Left renal pelvis (tissue), 4 donors: Measurements from ENCODE around the gene GALNT2. TPM values are rescaled to one million over a fixed set of nuclear protein-coding genes. Genes with fewer than 3 reads are reported as not detected.

Experiments used
- DNase-seq, 4 donors: peaks; one replicate each; pipeline ENCODE4 v3.0.0-alpha.2; 2013; ENCODE audit warnings: low read depth in 4 of 4, low spot score in 3 of 4
- polyA plus RNA-seq, 4 donors: library from polyadenylated mRNA; unstranded; fragments of 120-200 nt; gene quantifications; one replicate each; pipeline ENCODE4 v1.2.1, GENCODE V29; 2013; ENCODE audit not compliant: insufficient read length in 4 of 4

The GALNT2 gene
- polyA plus RNA-seq, 4 donors = 48.2 to 58.4 (median 55.8) TPM

- no peak for DNase-seq
These were observed 75.0 kb downstream of the GALNT2 start for GRCh38 chr1:230141797-230142607.

DNA sequence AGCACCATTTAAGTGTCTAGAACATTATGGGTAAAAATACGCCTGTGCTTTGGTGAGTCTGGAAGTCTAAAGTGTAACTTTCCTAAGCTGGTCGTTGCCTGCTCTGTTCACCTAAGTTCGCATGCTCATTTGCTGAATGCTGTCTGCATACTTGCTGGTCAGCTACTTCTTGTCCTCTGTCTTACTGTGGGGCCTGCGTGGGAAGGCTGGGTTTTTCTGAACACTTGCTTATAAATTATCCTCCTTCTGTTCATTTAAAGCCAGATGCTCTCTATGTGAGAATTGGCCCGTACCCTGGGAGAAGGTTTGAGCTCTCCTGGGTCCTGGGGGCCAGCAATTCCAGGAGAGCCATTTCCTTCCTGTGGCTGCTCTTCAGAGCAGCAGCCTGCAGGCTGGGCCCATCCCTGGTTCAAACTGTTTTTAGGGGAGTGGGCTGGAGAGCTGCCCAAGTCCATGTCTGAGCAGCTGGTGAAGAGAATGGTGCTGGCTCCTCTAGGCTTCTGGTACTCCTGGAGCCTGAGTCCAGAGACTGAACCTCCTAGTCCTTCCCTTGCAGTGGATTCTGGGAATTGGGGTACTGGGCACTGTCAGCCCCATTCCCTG is 75.7 kb downstream of the GALNT2 start:
- DNase-seq = no peak

DNA sequence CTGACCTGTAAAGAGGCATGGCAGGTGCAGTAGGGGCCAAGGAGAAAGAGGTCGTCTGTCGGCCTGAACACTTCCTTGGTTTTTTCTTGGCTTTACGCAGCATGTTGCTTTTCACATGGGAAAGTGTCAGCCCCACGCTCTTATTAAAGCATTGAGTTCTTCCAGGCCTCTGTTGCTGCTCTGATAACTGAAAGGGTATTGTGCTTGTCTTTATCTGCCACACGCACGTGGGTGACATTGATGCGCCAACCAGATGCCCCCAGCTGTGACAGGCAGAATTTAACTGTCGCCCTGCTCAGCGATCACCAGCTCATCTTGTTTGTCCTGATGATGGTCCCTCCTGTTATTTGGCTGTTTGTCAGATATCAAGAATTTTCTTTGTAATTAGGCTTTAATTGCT is 76.5 kb downstream of the GALNT2 start:
- no peak for DNase-seq

DNA sequence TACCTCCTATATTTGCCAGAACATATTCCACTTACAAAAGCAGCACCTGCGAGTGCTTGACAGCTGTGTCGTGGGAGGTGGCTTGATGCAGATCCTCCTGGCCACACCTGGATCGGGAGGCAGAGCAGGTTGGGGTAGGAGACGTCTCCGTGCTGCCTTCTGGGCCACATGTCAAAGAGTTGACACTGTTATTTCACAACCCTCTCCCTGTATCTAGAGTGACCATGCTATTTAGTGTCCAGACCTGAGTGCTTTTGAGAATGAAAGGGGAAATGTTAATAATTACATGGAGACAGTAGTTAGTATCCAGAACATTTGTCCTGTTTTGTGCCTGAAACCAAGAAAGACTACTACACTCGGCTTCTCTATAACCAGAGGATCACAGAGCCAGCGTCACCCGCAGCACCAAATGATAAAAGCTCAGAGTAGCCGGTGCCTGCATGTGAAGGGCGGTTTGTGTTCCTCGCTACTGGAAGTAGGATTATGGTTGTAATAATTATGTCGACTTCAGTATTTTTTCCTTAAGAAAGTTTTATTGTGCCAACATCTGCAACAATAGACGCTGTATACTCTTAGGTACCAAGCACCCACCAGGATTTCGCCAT is 77.1 kb downstream of the GALNT2 start:
- no peak for DNase-seq

- DNase-seq = no peak
These were observed 77.9 kb downstream of the GALNT2 start for GRCh38 chr1:230144758-230145504.

DNA sequence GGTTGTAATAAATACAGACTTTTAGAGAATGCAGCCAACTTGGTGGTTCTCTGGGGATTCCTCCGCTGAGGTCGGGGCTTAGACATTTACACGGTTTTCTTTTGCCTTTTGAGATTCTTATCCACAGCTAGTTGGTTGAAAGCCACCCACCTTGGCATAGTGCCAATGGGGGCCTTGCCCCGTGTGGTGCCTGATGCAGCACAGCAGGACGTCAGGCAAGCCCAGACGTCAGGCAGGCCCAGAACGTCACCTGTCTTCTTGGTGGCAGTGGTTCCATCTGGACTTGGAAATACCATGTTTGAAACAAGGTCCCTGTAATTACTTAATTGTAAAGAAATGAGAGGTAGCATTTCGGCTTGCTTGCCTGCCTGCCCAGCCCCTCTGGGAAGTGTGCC is 78.5 kb downstream of the GALNT2 start:
- no peak for DNase-seq

GRCh38 chr1:230145953-230146476 is 79.0 kb downstream of the GALNT2 start:
- no peak for DNase-seq

GRCh38 chr1:230146709-230147108 is 79.7 kb downstream of the GALNT2 start:
- DNase-seq = no peak

- DNase-seq = no peak
These were observed 80.5 kb downstream of the GALNT2 start for GRCh38 chr1:230147253-230148125.

GRCh38 chr1:230148126-230148652 is 81.2 kb downstream of the GALNT2 start:
- no peak for DNase-seq

DNA sequence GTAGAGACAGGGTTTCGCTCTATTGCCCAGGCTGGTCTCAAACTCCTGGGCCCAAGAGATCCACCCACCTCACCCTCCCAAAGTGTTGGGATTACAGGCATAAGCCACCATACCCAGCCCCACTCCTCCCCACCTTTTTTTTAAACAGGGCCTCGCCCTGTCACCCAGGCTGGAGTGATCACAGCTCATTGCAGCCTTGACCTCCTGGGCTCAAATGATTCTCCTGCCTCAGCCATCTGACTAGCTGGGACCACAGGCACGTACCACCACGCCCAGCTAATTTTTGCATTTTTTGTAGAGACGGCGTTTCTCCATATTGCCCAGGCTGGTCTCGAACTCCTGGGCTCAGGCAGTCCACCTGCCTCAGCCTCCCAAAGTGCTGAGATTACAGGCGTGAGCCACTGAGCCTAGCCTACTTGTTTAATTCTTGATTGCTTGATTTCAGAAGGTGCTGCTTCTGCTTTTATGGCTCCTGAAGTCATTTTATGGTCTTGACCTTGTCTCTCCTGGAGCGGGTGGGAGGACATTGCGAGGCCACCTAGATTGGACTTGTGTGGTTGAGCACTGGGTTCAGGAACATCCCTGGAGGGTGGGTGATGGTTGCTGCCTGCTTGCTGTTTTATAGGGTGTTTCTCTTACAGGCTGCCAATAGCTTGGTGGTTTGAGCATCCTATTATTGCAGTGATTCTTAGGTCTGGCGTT is 81.9 kb downstream of the GALNT2 start:
- DNase-seq = no peak

DNA sequence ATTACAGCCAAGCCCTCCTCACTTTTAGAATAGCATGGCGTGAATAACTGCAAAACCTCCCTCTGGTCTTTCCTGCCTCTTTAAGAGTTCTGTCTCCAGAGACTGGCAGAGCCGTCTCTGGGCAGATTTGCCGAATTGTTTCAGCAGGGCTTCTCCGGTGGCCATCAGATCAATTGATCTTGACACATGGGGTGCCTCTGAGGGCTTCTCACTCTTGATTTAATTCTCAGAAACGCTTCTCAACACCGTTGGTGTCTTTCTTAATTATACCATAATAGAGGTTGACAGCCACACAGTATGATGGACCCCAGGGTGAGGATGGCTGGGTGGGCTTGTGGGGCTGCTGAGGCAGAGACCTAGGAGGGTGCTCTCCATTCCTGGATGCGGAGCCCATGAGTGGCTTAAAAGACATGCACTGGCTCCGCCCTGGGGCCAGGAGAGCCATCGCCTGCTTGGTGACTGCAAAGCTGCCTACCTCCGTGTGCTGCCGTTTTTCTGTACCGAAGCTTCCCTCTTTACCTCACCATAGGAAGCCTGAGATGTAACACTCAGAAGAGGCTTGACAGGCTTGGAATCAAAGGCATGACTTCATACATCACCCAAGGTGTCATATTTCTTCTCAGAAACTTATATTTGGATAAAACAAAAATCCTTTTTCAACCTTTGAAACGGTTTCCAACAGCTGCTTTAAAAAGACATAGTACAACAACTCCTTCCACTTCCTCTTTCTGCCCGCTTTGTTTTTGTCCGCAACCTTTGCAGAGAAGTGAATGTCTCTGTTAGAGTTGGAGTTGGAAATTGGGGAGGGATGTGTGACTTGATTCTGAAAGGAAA is 82.9 kb downstream of the GALNT2 start:
- DNase-seq = no peak

DNA sequence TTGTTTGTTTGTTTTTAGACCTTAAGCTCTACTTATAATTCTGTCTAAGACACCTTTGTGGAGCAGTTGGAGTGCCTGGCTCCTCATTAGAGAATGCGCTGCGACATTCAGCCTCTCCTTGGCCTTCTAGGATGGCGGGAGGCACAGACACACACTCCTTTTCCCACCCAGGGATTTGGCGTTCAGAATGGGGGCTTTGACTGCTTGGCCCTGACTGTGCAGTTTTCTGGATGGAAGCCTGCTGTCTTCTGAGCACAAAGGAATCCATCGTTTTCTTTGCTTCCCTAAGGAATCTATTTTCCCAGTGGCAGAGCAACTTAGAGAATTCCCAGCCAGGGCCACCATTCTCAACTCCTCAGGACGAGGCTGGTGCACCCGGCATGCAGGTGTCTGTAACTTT is 83.6 kb downstream of the GALNT2 start:
- no peak for DNase-seq

DNA sequence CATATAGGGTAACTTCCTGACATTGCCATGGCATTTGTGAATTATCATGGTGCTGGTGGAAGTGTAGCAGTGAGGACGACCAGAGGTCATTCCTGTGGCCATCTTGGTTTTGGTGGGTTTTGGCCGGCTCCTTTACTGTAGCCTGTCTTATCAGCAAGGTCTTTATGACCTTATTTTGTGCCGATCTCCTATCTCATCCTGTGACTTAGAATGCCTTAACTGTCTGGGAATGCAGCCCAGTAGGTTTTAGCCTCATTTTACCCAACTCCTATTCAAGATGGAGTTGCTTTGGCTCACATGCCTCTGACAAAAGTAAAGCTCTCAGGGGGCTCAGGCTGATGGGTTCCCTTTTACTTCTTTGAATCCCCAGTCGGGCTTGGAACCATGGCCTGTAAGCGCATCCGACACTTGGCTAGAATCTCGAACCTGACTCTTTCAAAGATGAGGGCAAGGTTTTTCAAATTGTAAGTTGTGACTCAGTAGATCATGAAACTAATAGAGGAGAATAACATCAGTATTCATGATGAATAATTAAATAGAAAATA is 85.0 kb downstream of the GALNT2 start:
- no peak for DNase-seq

DNA sequence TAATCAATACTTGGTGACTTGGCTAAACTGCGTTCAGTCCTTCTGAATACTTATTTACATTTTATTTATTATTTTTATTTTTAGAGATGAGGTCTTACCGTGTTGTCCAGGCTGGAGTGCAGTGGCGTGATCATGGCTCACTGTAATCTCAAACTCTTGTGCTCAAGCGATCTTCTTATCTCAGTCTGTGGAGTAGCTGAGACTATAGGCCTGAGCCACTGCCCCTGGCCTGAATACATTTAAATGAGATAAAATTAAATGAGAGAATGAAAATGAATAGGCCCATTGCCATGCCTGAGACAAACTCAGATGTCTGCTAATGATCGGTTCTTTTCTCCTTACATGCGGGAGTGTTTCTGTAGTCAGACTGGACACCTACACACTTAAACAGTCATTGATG is 86.0 kb downstream of the GALNT2 start:
- DNase-seq = no peak

GRCh38 chr1:230153641-230154296 is 86.7 kb downstream of the GALNT2 start:
- DNase-seq = no peak

GRCh38 chr1:230155021-230155420 is 88.0 kb downstream of the GALNT2 start:
- no peak for DNase-seq
